Esophagus squamous epithelium (tissue), 5 donors: ENCODE measurements around the gene COL4A6. TPM values are rescaled to one million over a fixed set of nuclear protein-coding genes. Genes with fewer than 3 reads are reported as not detected.

ENCODE experiments used
- DNase-seq: peaks from one replicate; lab custom pipeline; 2025; lab: John Stamatoyannopoulos, UW
- H3K27ac ChIP-seq, 4 donors: fragments of 200-600 bp; sonication (generic); one replicate each; pipeline ENCODE4 v1.5.1; 2016 to 2019; ENCODE audit warnings: mild to moderate bottlenecking in 1 of 4
- H3K27me3 ChIP-seq, 4 donors: fragments of 200-600 bp; sonication (generic); 1 replicate in 3 of 4; 2 replicates in 1 of 4; pipeline versions ENCODE4 v1.5.1 to v1.6.0; 2017 to 2021; ENCODE audit warnings: antibody characterized with exemption in 1 of 4
- H3K36me3 ChIP-seq, 3 donors: fragments of 200-600 bp; sonication (generic); one replicate each; pipeline ENCODE4 v1.5.1; 2016 to 2019
- H3K4me1 ChIP-seq, 3 donors: fragments of 200-600 bp; sonication (generic); one replicate each; pipeline ENCODE4 v1.5.1; 2017 to 2019
- H3K4me3 ChIP-seq, 4 donors: fragments of 200-600 bp; sonication (generic); 1 replicate in 3 of 4; 2 replicates in 1 of 4; pipeline ENCODE4 v1.5.1; 2016 to 2019; ENCODE audit warnings: mild to moderate bottlenecking in 2 of 4, moderate library complexity in 1 of 4
- H3K9me3 ChIP-seq, 3 donors: fragments of 200-600 bp; sonication (generic); one replicate each; pipeline ENCODE4 v1.5.1; 2016 to 2019
- CTCF ChIP-seq, 6 experiments: fragments of 450-650 bp in 4 of 6; fragments of 200-600 bp in 2 of 6; sonication (generic) in 2 of 6; IDR thresholded peaks; one replicate each; pipeline ENCODE4 v1.5.1; 2016 to 2019; ENCODE audit warnings: antibody characterized with exemption in 6 of 6, mild to moderate bottlenecking in 4 of 6, moderate library complexity in 4 of 6
- POLR2A ChIP-seq, 4 donors: fragments of 450-650 bp; IDR thresholded peaks; one replicate each; pipeline ENCODE4 v1.6.1; 2017; ENCODE audit warnings: antibody characterized with exemption in 4 of 4, mild to moderate bottlenecking in 4 of 4, moderate library complexity in 3 of 4
- WGBS, 2 donors: methylation state at CpG; one replicate each; pipeline ENCODE4 v1.1.5; 2018; 5-methylcytosine and 5-hydroxymethylcytosine counted together
- intact Hi-C: fragments of 100-400 bp; cut with DNase I; formaldehyde crosslinking; loops from one replicate; pipeline ENCODE4 v1.15.0; 2022
- total RNA-seq, 4 donors: library from RNA; depleted of rRNA; stranded (reverse); fragments of >200 nt; gene quantifications; one replicate each; pipeline ENCODE4 v1.1.0, GENCODE V29; 2016
- donor health status: DM: yes; HTN: yes; CAD: no.

The COL4A6 gene
- total RNA-seq, 4 donors from 2014 or later = 1.1 to 6.5 (median 2.9) TPM

- DNase-seq = no peak
- Histone ChIP-seq H3K4me1 (peaks cover 0 to 32% (median 3%) of the 10 kb centered on the region in 3 donors), H3K36me3 (no peaks in the 10 kb centered on the region), H3K27me3 (no peaks in the 10 kb centered on the region), H3K4me3 (no peak overlapping the region), H3K9me3 (no peaks in the 10 kb centered on the region), H3K27ac (peak overlapping the region in 1 of 4 donors; percentile 39)
- WGBS, 2 donors = 20 to 46% methylated on average over 5 of the region's 5 CpGs
- intact Hi-C loops = no loop called here
- TF ChIP-seq POLR2A (IDR thresholded peaks at IDR 0.05) = no peak
- no peak for TF ChIP-seq CTCF (IDR thresholded peaks at IDR 0.05)
These were observed 214.6 kb downstream of the COL4A6 start for GRCh38 chrX:108223585-108223984.

GRCh38 chrX:108221301-108221864, 216.8 kb downstream of the COL4A6 start:
- TF ChIP-seq CTCF (IDR thresholded peaks at IDR 0.05) (no peak), POLR2A (IDR thresholded peaks at IDR 0.05) (no peak)
- peaks cover 0 to 32% (median 3%) of the 10 kb centered on the region in 3 donors for H3K4me1 ChIP-seq
- DNase-seq = no peak
- peak overlapping the region in 3 of 4 donors; percentile 19 to 59 (median 58) for H3K27ac ChIP-seq
- WGBS, 2 donors = 49 to 53% methylated on average over 7 of the region's 7 CpGs
- intact Hi-C loops = no loop called here
- H3K4me3 ChIP-seq = no peak overlapping the region
- no peaks in the 10 kb centered on the region for H3K9me3 ChIP-seq
- no peaks in the 10 kb centered on the region for H3K36me3 ChIP-seq
- H3K27me3 ChIP-seq = no peaks in the 10 kb centered on the region

GRCh38 chrX:108219949-108220601, 218.1 kb downstream of the COL4A6 start:
- TF ChIP-seq CTCF (IDR thresholded peaks at IDR 0.05) = no peak
- 51 to 91% methylated on average over 4 to 5 of the region's 5 CpGs for WGBS, 2 donors
- no peaks in the 10 kb centered on the region for H3K9me3 ChIP-seq
- no peaks in the 10 kb centered on the region for H3K27me3 ChIP-seq
- intact Hi-C loops = no loop called here
- no peaks in the 10 kb centered on the region for H3K36me3 ChIP-seq
- no peak overlapping the region for H3K4me3 ChIP-seq
- peak overlapping the region in 1 of 4 donors; percentile 59 for H3K27ac ChIP-seq
- peaks cover 0 to 26% (median 2%) of the 10 kb centered on the region in 3 donors for H3K4me1 ChIP-seq
- no peak for DNase-seq

- peak overlapping the region in 1 of 4 donors; percentile 62 for H3K27ac ChIP-seq
- H3K4me3 ChIP-seq = no peak overlapping the region
- intact Hi-C loops = no loop called here
- no peaks in the 10 kb centered on the region for H3K36me3 ChIP-seq
- no peak for DNase-seq
- H3K27me3 ChIP-seq = no peaks in the 10 kb centered on the region
- TF ChIP-seq CTCF (IDR thresholded peaks at IDR 0.05) = no peak
- TF ChIP-seq POLR2A (IDR thresholded peaks at IDR 0.05) = no peak
- H3K4me1 ChIP-seq = peaks cover 0 to 6% (median 0%) of the 10 kb centered on the region in 3 donors
- WGBS, 2 donors = 33 to 41% methylated on average over 1 to 2 of the region's 3 CpGs
- no peaks in the 10 kb centered on the region for H3K9me3 ChIP-seq
These were observed 220.3 kb downstream of the COL4A6 start for GRCh38 chrX:108217876-108218275.

- H3K4me1 ChIP-seq = peaks cover 0 to 6% (median 0%) of the 10 kb centered on the region in 3 donors
- H3K36me3 ChIP-seq = no peaks in the 10 kb centered on the region
- intact Hi-C loops = no loop called here
- H3K9me3 ChIP-seq = no peaks in the 10 kb centered on the region
- no peak for DNase-seq
- no peaks in the 10 kb centered on the region for H3K27me3 ChIP-seq
- peak overlapping the region in 2 of 4 donors; percentile 61 to 62 for H3K27ac ChIP-seq
- 68% methylated on average over 3 of the region's 3 CpGs; no CpG with 5 or more reads in 1 of the 2 donors for WGBS, 2 donors
- no peak overlapping the region for H3K4me3 ChIP-seq
- TF ChIP-seq POLR2A (IDR thresholded peaks at IDR 0.05) = no peak
- TF ChIP-seq CTCF (IDR thresholded peaks at IDR 0.05) = no peak
These were observed 221.2 kb downstream of the COL4A6 start for GRCh38 chrX:108216919-108217571.
